ENCODE results near the gene PCNP. TPM values are rescaled to one million over a fixed set of nuclear protein-coding genes. Genes with fewer than 3 reads are reported as not detected.
"Not testable (repeated sequence)": the region's sequence is repeated elsewhere in the genome, so short reads cannot be mapped to it uniquely, and the experiment has no call there.

The PCNP gene
- total RNA-seq, 1 donor from 2014 or later, result 65.5 TPM

- DNase-seq, result no peak
Measured at GRCh38 chr3:101567528-101568317, 6.3 kb upstream of the PCNP start.

GRCh38 chr3:101571028-101571895 lies 2.7 kb upstream of the PCNP start:
- no peak for DNase-seq

- DNase-seq, result peak; percentile 64
Measured at GRCh38 chr3:101574388-101575112, 570 bp downstream of the PCNP start.

- DNase-seq, result no peak
Measured at GRCh38 chr3:101577286-101577685, 3.3 kb downstream of the PCNP start.

GRCh38 chr3:101588616-101589015 lies 14.6 kb downstream of the PCNP start:
- no peak for DNase-seq

- DNase-seq, result peak; percentile 62
Measured at GRCh38 chr3:101591071-101591470, 17.1 kb downstream of the PCNP start.

GRCh38 chr3:101602731-101603130 lies 28.8 kb downstream of the PCNP start:
- DNase-seq, result no peak

- no peak for DNase-seq
Measured at GRCh38 chr3:101603184-101603583, 29.2 kb downstream of the PCNP start.

GRCh38 chr3:101605398-101605797 lies 31.4 kb downstream of the PCNP start:
- DNase-seq, result not testable (repeated sequence)

- DNase-seq, result no peak
Measured at GRCh38 chr3:101611023-101611422, 37.0 kb downstream of the PCNP start.

GRCh38 chr3:101613014-101613413 lies 39.0 kb downstream of the PCNP start:
- DNase-seq, result not testable (repeated sequence)

GRCh38 chr3:101615525-101615924 lies 41.5 kb downstream of the PCNP start:
- no peak for DNase-seq

GRCh38 chr3:101617478-101617877 lies 43.5 kb downstream of the PCNP start:
- no peak for DNase-seq

GRCh38 chr3:101618726-101619125 lies 44.7 kb downstream of the PCNP start:
- no peak for DNase-seq

GRCh38 chr3:101619734-101620133 lies 45.8 kb downstream of the PCNP start:
- no peak for DNase-seq

GRCh38 chr3:101623656-101624055 lies 49.7 kb downstream of the PCNP start:
- no peak for DNase-seq

GRCh38 chr3:101624857-101625256 lies 50.9 kb downstream of the PCNP start:
- DNase-seq, result no peak

GRCh38 chr3:101625879-101626278 lies 51.9 kb downstream of the PCNP start:
- DNase-seq, result no peak

GRCh38 chr3:101629219-101629618 lies 55.2 kb downstream of the PCNP start:
- no peak for DNase-seq

GRCh38 chr3:101631098-101631796 lies 57.3 kb downstream of the PCNP start:
- no peak for DNase-seq

- not testable (repeated sequence) for DNase-seq
Measured at GRCh38 chr3:101631959-101632358, 58.0 kb downstream of the PCNP start.

GRCh38 chr3:101632586-101632985 lies 58.6 kb downstream of the PCNP start:
- DNase-seq, result no peak

Data from dermis blood vessel endothelial cell (primary cell).